Hepatocyte (in vitro differentiated cells): ENCODE results near the gene CMTM3. TPM values are rescaled to one million over a fixed set of nuclear protein-coding genes. Genes with fewer than 3 reads are reported as not detected.

Experiments used
- DNase-seq: peaks from one replicate; pipeline ENCODE4 v3.0.0-alpha.2; 2016; ENCODE audit warnings: low spot score
- H2AFZ ChIP-seq: fragments of 200-600 bp; sonication (generic); 2 replicates; pipeline ENCODE4 v1.6.0; 2016; ENCODE audit warnings: antibody characterized with exemption, mild to moderate bottlenecking
- H3K27ac ChIP-seq: fragments of 200-600 bp; sonication (generic); 2 replicates; pipeline ENCODE4 v1.5.1; 2016; ENCODE audit warnings: mild to moderate bottlenecking
- H3K27me3 ChIP-seq: fragments of 200-600 bp; sonication (generic); 2 replicates; pipeline ENCODE4 v1.6.1; 2016
- H3K36me3 ChIP-seq: fragments of 200-600 bp; sonication (generic); replicated peaks from 2 replicates; pipeline ENCODE4 v1.5.1; 2016; ENCODE audit warnings: low read depth; ENCODE audit not compliant: insufficient read depth
- H3K4me1 ChIP-seq: fragments of 200-600 bp; sonication (generic); 2 replicates; pipeline ENCODE4 v1.5.1; 2016; ENCODE audit warnings: mild to moderate bottlenecking, moderate library complexity; ENCODE audit not compliant: insufficient read depth
- H3K4me2 ChIP-seq: fragments of 200-600 bp; sonication (generic); 2 replicates; pipeline ENCODE4 v1.6.0; 2016
- H3K4me3 ChIP-seq: fragments of 200-600 bp; sonication (generic); 2 replicates; pipeline ENCODE4 v1.5.1; 2016; ENCODE audit warnings: mild to moderate bottlenecking
- H3K79me2 ChIP-seq: fragments of 200-600 bp; sonication (generic); 2 replicates; pipeline ENCODE4 v1.6.0; 2017; ENCODE audit warnings: mild to moderate bottlenecking
- H3K9me2 ChIP-seq: fragments of 200-600 bp; sonication (generic); replicated peaks from 2 replicates; pipeline ENCODE4 v1.6.0; 2017; ENCODE audit warnings: mild to moderate bottlenecking; ENCODE audit not compliant: insufficient read depth
- H3K9me3 ChIP-seq: fragments of 200-600 bp; sonication (generic); 2 replicates; pipeline ENCODE4 v1.5.1; 2016; ENCODE audit warnings: low read depth, mild to moderate bottlenecking
- H4K20me1 ChIP-seq: fragments of 200-600 bp; sonication (generic); 2 replicates; pipeline ENCODE4 v1.6.0; 2016; ENCODE audit warnings: mild to moderate bottlenecking; ENCODE audit not compliant: insufficient read depth, poor library complexity, severe bottlenecking
- EZH2 ChIP-seq: fragments of 200-600 bp; sonication (generic); IDR thresholded peaks from 2 replicates; pipeline ENCODE4 v1.6.1; 2016; ENCODE audit warnings: antibody characterized with exemption, mild to moderate bottlenecking, borderline replicate concordance
- EZH2phosphoT487 ChIP-seq: fragments of 200-600 bp; sonication (generic); IDR thresholded peaks from one replicate; pipeline ENCODE4 v1.6.1; 2018; ENCODE audit warnings: antibody characterized with exemption, mild to moderate bottlenecking, low read depth, moderate library complexity; ENCODE audit not compliant: unreplicated experiment, severe bottlenecking
- WGBS: methylation state at CpG from one replicate; pipeline ENCODE4 v1.1.6; 2016; ENCODE audit warnings: low lambda C conversion rate; ENCODE audit errors: missing lambda C conversion rate; 5-methylcytosine and 5-hydroxymethylcytosine counted together
- polyA plus RNA-seq: library from polyadenylated mRNA; unstranded; fragments of >200 nt; fragmentation: Nextera tagmentation; extraction: Ambion mirVana; gene quantifications from 2 replicates; pipeline ENCODE4 v1.2.1, GENCODE V29; 2016
- total RNA-seq: library from RNA; depleted of rRNA; stranded (reverse); fragments of >200 nt; gene quantifications from 2 replicates; pipeline ENCODE4 v1.2.3, GENCODE V29; 2014
- TF ChIP-seq, protein P1 (sequence below): fragments of 200-600 bp; sonication (generic); IDR thresholded peaks from 2 replicates; pipeline ENCODE4 v1.5.1; 2016; ENCODE audit warnings: antibody characterized with exemption, mild to moderate bottlenecking; ENCODE audit not compliant: poor library complexity

CMTM3 gene
- total and polyA plus RNA-seq, 2 experiments from 2014 or later, result 32.5 to 55.1 TPM

DNA sequence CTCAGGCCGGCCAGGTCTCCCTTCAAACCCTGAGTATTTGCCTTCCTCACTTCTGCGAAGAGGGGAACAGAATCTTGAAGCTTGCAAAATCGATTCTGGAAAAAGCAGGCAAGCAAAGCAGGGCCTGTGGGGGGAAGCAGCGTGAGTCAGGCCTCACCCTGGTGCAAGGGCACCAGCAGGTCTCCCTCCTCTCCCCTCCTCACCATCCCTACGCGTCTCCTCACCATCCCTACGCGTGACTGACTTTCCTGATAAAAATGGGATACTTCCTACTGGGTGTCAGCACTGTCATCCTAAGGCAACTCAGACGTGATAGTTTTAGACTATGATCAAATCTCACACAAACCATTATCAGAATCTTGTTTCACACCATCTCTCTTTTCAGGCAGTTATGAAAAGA is 12.1 kb downstream of the CMTM3 start:
- no peaks in the 10 kb centered on the region for H3K79me2 ChIP-seq
- H3K9me2 ChIP-seq, result no peaks in the 10 kb centered on the region
- no peak overlapping the region for H3K27ac ChIP-seq
- no peak overlapping the region for H3K4me3 ChIP-seq
- no peaks in the 10 kb centered on the region for H3K9me3 ChIP-seq
- H3K4me1 ChIP-seq, result peaks cover 14% of the 10 kb centered on the region
- H3K4me2 ChIP-seq, result no peak overlapping the region
- DNase-seq, result no peak
- H3K36me3 ChIP-seq, result peaks cover 4% of the 10 kb centered on the region
- no peaks in the 10 kb centered on the region for H4K20me1 ChIP-seq
- H2AFZ ChIP-seq, result no peak overlapping the region
- H3K27me3 ChIP-seq, result no peaks in the 10 kb centered on the region
- 72% methylated on average over 9 of the region's 9 CpGs for WGBS
- TF ChIP-seq EZH2phosphoT487 (no peak), EZH2 (no peak)
- TF ChIP-seq, protein P1, sequence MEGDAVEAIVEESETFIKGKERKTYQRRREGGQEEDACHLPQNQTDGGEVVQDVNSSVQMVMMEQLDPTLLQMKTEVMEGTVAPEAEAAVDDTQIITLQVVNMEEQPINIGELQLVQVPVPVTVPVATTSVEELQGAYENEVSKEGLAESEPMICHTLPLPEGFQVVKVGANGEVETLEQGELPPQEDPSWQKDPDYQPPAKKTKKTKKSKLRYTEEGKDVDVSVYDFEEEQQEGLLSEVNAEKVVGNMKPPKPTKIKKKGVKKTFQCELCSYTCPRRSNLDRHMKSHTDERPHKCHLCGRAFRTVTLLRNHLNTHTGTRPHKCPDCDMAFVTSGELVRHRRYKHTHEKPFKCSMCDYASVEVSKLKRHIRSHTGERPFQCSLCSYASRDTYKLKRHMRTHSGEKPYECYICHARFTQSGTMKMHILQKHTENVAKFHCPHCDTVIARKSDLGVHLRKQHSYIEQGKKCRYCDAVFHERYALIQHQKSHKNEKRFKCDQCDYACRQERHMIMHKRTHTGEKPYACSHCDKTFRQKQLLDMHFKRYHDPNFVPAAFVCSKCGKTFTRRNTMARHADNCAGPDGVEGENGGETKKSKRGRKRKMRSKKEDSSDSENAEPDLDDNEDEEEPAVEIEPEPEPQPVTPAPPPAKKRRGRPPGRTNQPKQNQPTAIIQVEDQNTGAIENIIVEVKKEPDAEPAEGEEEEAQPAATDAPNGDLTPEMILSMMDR, result no peak

DNA sequence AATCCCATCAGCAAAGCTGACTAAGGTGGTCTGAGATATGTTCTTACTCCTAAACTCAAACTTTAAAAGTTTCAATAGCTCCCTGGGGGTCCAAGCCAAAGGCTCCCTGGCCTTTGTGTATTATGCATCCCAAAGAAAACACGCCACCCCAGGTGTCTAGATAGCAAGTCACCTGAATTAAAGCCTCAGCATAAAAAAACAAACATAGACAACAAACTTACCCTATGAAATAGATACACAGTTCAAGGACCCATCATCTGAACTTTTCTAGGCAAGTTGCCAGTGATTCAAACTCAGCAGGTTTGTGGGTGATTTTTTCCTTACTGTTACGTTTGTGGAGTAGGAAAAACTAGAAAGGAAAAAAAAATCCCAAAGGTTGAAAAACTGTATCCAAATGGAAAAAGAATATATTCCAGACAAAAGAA is 12.5 kb downstream of the CMTM3 start:
- no peaks in the 10 kb centered on the region for H3K9me3 ChIP-seq
- H3K36me3 ChIP-seq, result peaks cover 4% of the 10 kb centered on the region
- no peaks in the 10 kb centered on the region for H3K79me2 ChIP-seq
- H2AFZ ChIP-seq, result no peak overlapping the region
- no peak overlapping the region for H3K27ac ChIP-seq
- 79% methylated on average over 2 of the region's 2 CpGs for WGBS
- no peaks in the 10 kb centered on the region for H3K27me3 ChIP-seq
- no peaks in the 10 kb centered on the region for H3K9me2 ChIP-seq
- peaks cover 14% of the 10 kb centered on the region for H3K4me1 ChIP-seq
- no peaks in the 10 kb centered on the region for H4K20me1 ChIP-seq
- TF ChIP-seq, protein P1, result no peak
- TF ChIP-seq EZH2 (no peak), EZH2phosphoT487 (no peak)
- no peak overlapping the region for H3K4me3 ChIP-seq
- H3K4me2 ChIP-seq, result no peak overlapping the region
- DNase-seq, result no peak

GRCh38 chr16:66617728-66618127 is 13.2 kb downstream of the CMTM3 start:
- Histone ChIP-seq H3K36me3 (peaks cover 4% of the 10 kb centered on the region), H3K4me2 (peak overlapping the region; percentile 8), H3K9me2 (no peaks in the 10 kb centered on the region), H2AFZ (no peak overlapping the region), H3K79me2 (no peaks in the 10 kb centered on the region), H3K4me3 (no peak overlapping the region), H3K27ac (peak overlapping the region; percentile 67), H4K20me1 (no peaks in the 10 kb centered on the region), H3K27me3 (no peaks in the 10 kb centered on the region), H3K9me3 (no peaks in the 10 kb centered on the region), H3K4me1 (peaks cover 14% of the 10 kb centered on the region)
- DNase-seq, result no peak
- 49% methylated on average over 7 of the region's 7 CpGs for WGBS
- TF ChIP-seq EZH2phosphoT487 (no peak), EZH2 (no peak)
- TF ChIP-seq, protein P1, result no peak
